Activated CD4-positive, alpha-beta T cell treated with anti-CD3 and anti-CD28 coated beads, Interleukin-2, amount 10 ng/mL, durations not matched to agents 24 days and 14 days (primary cell): ENCODE data around the gene ROS1. TPM values are rescaled to one million over a fixed set of nuclear protein-coding genes. Genes with fewer than 3 reads are reported as not detected.

Source experiments
- DNase-seq: peaks from one replicate; pipeline ENCODE4 v3.0.0; 2022
- H3K27ac Mint-ChIP-seq: one replicate; pipeline ENCODE4 v1.8.0; 2022; ENCODE audit warnings: mild to moderate bottlenecking, mixed read lengths
- H3K27me3 Mint-ChIP-seq: one replicate; pipeline ENCODE4 v1.8.0; 2022; ENCODE audit warnings: mixed read lengths
- H3K36me3 Mint-ChIP-seq: one replicate; pipeline ENCODE4 v1.8.0; 2022; ENCODE audit warnings: low read depth, mild to moderate bottlenecking, mixed read lengths
- H3K4me1 Mint-ChIP-seq: one replicate; pipeline ENCODE4 v1.8.0; 2021; ENCODE audit warnings: mixed read lengths
- H3K4me3 Mint-ChIP-seq: one replicate; pipeline ENCODE4 v1.8.0; 2022; ENCODE audit warnings: mild to moderate bottlenecking, moderate library complexity, mixed read lengths
- H3K9me3 Mint-ChIP-seq: one replicate; pipeline ENCODE4 v1.8.0; 2021; ENCODE audit warnings: mixed read lengths
- intact Hi-C: fragments of 100-400 bp; cut with micrococcal nuclease; formaldehyde crosslinking; loops from one replicate; pipeline ENCODE4 v1.15.1; 2023
- total RNA-seq: library from RNA; stranded (reverse); gene quantifications from 2 replicates; pipeline ENCODE4 v1.2.3, GENCODE V29; 2022

ROS1 gene
- total RNA-seq, 1 donor from 2014 or later = not detected

GRCh38 chr6:117304446-117304845 is 121.3 kb downstream of the ROS1 start:
- Mint-ChIP-seq H3K4me3 (no peak overlapping the region), H3K36me3 (no peaks in the 10 kb centered on the region), H3K27me3 (peaks cover 2% of the 10 kb centered on the region), H3K27ac (no peak overlapping the region), H3K9me3 (no peaks in the 10 kb centered on the region), H3K4me1 (no peaks in the 10 kb centered on the region)
- no peak for DNase-seq
- intact Hi-C loops = no loop called here

GRCh38 chr6:117303323-117303722 is 122.4 kb downstream of the ROS1 start:
- Mint-ChIP-seq H3K36me3 (no peaks in the 10 kb centered on the region), H3K4me1 (no peaks in the 10 kb centered on the region), H3K27ac (no peak overlapping the region), H3K9me3 (no peaks in the 10 kb centered on the region), H3K4me3 (no peak overlapping the region), H3K27me3 (peaks cover 2% of the 10 kb centered on the region)
- intact Hi-C loops = no loop called here
- DNase-seq = no peak

- DNase-seq = no peak
- Mint-ChIP-seq H3K4me1 (no peaks in the 10 kb centered on the region), H3K36me3 (no peaks in the 10 kb centered on the region), H3K9me3 (no peaks in the 10 kb centered on the region), H3K4me3 (no peak overlapping the region), H3K27me3 (no peaks in the 10 kb centered on the region), H3K27ac (no peak overlapping the region)
- intact Hi-C loops = no loop called here
These were observed 126.8 kb downstream of the ROS1 start for GRCh38 chr6:117298941-117299340.

- Mint-ChIP-seq H3K4me3 (no peak overlapping the region), H3K27me3 (no peaks in the 10 kb centered on the region), H3K27ac (no peak overlapping the region), H3K36me3 (no peaks in the 10 kb centered on the region), H3K9me3 (no peaks in the 10 kb centered on the region), H3K4me1 (no peaks in the 10 kb centered on the region)
- no peak for DNase-seq
- intact Hi-C loops = no loop called here
These were observed 135.4 kb downstream of the ROS1 start for GRCh38 chr6:117290173-117290846.

GRCh38 chr6:117288083-117288715 is 137.5 kb downstream of the ROS1 start:
- H3K27ac Mint-ChIP-seq = no peak overlapping the region
- no peak for DNase-seq
- H3K27me3 Mint-ChIP-seq = no peaks in the 10 kb centered on the region
- intact Hi-C loops = no loop called here
- no peak overlapping the region for H3K4me3 Mint-ChIP-seq
- H3K4me1 Mint-ChIP-seq = no peaks in the 10 kb centered on the region
- H3K9me3 Mint-ChIP-seq = no peaks in the 10 kb centered on the region
- H3K36me3 Mint-ChIP-seq = no peaks in the 10 kb centered on the region

- no peak overlapping the region for H3K4me3 Mint-ChIP-seq
- H3K4me1 Mint-ChIP-seq = no peaks in the 10 kb centered on the region
- no peak for DNase-seq
- H3K27me3 Mint-ChIP-seq = peaks cover 7% of the 10 kb centered on the region
- H3K27ac Mint-ChIP-seq = no peak overlapping the region
- no peaks in the 10 kb centered on the region for H3K9me3 Mint-ChIP-seq
- no peaks in the 10 kb centered on the region for H3K36me3 Mint-ChIP-seq
- intact Hi-C loops = no loop called here
These were observed 144.8 kb downstream of the ROS1 start for GRCh38 chr6:117280922-117281321.

GRCh38 chr6:117276778-117277316 is 148.9 kb downstream of the ROS1 start:
- intact Hi-C loops = no loop called here
- H3K27ac Mint-ChIP-seq = no peak overlapping the region
- no peaks in the 10 kb centered on the region for H3K4me1 Mint-ChIP-seq
- H3K4me3 Mint-ChIP-seq = no peak overlapping the region
- no peaks in the 10 kb centered on the region for H3K9me3 Mint-ChIP-seq
- DNase-seq = no peak
- H3K27me3 Mint-ChIP-seq = peaks cover 37% of the 10 kb centered on the region
- no peaks in the 10 kb centered on the region for H3K36me3 Mint-ChIP-seq

- DNase-seq = no peak
- Mint-ChIP-seq H3K4me1 (no peaks in the 10 kb centered on the region), H3K36me3 (no peaks in the 10 kb centered on the region), H3K27me3 (peaks cover 43% of the 10 kb centered on the region), H3K27ac (no peak overlapping the region), H3K9me3 (no peaks in the 10 kb centered on the region), H3K4me3 (no peak overlapping the region)
- intact Hi-C loops = no loop called here
These were observed 150.0 kb downstream of the ROS1 start for GRCh38 chr6:117275711-117276110.

GRCh38 chr6:117275205-117275604 is 150.5 kb downstream of the ROS1 start:
- Mint-ChIP-seq H3K27me3 (peaks cover 45% of the 10 kb centered on the region), H3K4me1 (no peaks in the 10 kb centered on the region), H3K36me3 (no peaks in the 10 kb centered on the region), H3K27ac (no peak overlapping the region), H3K9me3 (no peaks in the 10 kb centered on the region), H3K4me3 (no peak overlapping the region)
- DNase-seq = no peak
- intact Hi-C loops = no loop called here

- H3K9me3 Mint-ChIP-seq = peaks cover 3% of the 10 kb centered on the region
- no peak overlapping the region for H3K27ac Mint-ChIP-seq
- H3K4me3 Mint-ChIP-seq = no peak overlapping the region
- no peak for DNase-seq
- peaks cover 3% of the 10 kb centered on the region for H3K4me1 Mint-ChIP-seq
- H3K36me3 Mint-ChIP-seq = no peaks in the 10 kb centered on the region
- intact Hi-C loops = no loop called here
- H3K27me3 Mint-ChIP-seq = peaks cover 63% of the 10 kb centered on the region
These were observed 152.9 kb downstream of the ROS1 start for GRCh38 chr6:117272891-117273290.

GRCh38 chr6:117272032-117272866 is 153.5 kb downstream of the ROS1 start:
- intact Hi-C loops = no loop called here
- no peak for DNase-seq
- Mint-ChIP-seq H3K4me1 (peaks cover 3% of the 10 kb centered on the region), H3K27me3 (peaks cover 70% of the 10 kb centered on the region), H3K9me3 (peaks cover 4% of the 10 kb centered on the region), H3K4me3 (no peak overlapping the region), H3K36me3 (no peaks in the 10 kb centered on the region), H3K27ac (no peak overlapping the region)

GRCh38 chr6:117270843-117271507 is 154.8 kb downstream of the ROS1 start:
- H3K9me3 Mint-ChIP-seq = peaks cover 7% of the 10 kb centered on the region
- H3K36me3 Mint-ChIP-seq = no peaks in the 10 kb centered on the region
- H3K27ac Mint-ChIP-seq = no peak overlapping the region
- intact Hi-C loops = loop anchor here (1.0 kb wide), 1 partner anchor 9 kb away; no protein-coding TSS in a partner anchor
- peaks cover 3% of the 10 kb centered on the region for H3K4me1 Mint-ChIP-seq
- no peak overlapping the region for H3K4me3 Mint-ChIP-seq
- peaks cover 80% of the 10 kb centered on the region for H3K27me3 Mint-ChIP-seq
- no peak for DNase-seq

GRCh38 chr6:117270055-117270842 is 155.5 kb downstream of the ROS1 start:
- intact Hi-C loops = loop anchor here (1.0 kb wide), 1 partner anchor 8 kb away; no protein-coding TSS in a partner anchor
- Mint-ChIP-seq H3K9me3 (peaks cover 7% of the 10 kb centered on the region), H3K4me3 (no peak overlapping the region), H3K27ac (peak overlapping the region; percentile 58), H3K4me1 (peaks cover 3% of the 10 kb centered on the region), H3K36me3 (no peaks in the 10 kb centered on the region), H3K27me3 (peaks cover 80% of the 10 kb centered on the region)
- DNase-seq = no peak
